Activated T-helper 1 cell treated with anti-CD3 and anti-CD28 coated beads, Interleukin-2, amount 50 U/mL, for 16 hours (primary cell): ENCODE measurements around the gene FILIP1L.
A peak's percentile ranks its signal among the peaks of the same experiment; 100 is the strongest.
"Not testable (repeated sequence)": the region's sequence is repeated elsewhere in the genome, so short reads cannot be mapped to it uniquely, and the experiment has no call there.

Source experiments
- DNase-seq, 2 donors: peaks; one replicate each; pipeline ENCODE4 v3.0.0-alpha.2; 2020; ENCODE audit warnings: low read depth in 1 of 2, low spot score in 1 of 2

Gene FILIP1L

DNA sequence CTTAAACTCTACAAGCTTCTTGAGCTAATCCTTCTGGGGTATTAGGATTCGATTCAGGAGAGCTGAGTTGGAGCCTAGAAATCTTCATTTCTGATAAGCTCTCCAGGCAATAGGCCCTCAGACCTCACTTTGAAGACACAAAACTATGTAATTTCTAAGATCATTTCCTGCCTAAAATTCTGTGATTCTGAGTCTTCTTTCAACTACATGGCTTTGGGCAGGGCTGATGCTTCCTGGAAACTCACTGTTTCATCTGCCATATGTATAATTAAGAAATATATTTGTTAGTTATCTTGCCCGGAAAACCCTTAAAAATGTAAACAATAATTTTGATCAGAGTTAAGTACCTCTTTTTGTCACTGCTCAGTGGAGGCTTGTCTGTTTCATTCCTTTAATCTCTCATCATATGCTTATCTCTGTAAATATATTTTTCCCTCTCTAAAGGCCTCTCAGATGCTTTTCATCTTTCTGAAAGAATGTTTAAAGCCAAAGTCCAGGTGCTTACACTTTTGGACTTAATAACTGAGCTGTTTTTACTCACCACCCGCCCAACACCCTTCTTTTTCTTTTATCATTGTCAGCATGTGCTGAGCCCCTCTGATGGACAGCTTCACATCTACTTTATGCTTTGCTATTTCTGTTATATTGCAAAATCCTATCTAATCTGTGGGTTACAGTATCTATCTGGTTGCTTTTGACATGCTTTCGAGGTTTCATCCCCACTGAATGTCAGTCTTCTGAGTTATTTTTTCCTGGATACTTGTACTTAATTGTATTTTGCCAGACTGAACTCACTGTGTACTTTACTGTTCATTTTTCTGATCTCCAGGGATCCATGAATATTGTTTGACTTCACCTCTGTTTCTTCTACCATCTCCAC is 38.2 kb downstream of the FILIP1L start:
- DNase-seq: no peak

DNA sequence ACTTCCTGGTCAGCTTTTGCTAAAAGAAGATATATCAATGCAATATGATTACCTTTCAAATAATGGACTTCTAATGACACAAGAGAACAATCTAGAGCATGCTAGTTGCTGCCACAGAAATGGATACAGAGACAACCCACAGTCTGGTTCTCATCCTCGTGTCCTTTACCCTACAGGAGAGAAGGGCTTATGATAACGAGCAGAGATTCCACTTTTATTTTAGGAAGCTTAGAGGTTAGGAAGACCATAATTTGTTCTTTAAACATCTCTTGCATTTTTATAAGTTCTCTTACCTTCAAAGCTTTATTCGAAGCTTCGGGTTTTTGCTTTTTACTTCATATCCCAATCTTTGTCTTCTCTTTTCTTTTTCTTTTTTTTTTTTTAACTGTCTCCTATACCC is 39.1 kb downstream of the FILIP1L start:
- DNase-seq: no peak

DNA sequence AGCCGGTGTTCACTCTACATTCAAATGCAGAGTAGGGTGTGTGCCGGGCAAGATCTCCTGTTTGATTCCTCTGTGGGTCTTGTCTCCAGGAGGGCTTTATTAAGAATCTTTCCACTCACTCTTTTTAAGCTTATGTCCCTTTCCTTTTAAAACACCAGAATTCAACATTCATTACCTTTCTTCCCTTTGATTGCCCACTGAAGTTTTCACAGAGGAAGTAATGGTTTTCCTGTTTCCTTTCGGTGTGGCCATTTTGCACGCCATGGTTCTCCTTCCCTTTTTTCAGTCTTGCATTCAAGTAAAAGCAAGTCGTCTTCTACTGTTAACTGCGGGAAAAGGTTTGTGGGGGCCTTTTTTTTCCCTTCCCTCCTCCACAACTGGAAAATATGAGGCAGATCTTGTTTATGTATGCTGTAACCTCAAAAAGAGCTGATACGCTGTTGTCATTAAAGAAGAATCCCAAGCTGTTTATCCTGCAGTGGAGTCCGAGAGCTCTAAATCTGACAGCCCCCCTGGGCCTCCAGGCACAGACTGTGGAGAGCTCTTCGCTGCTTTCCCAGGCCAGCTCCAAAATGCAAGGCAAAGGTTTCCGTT is 40.5 kb downstream of the FILIP1L start:
- DNase-seq: no peak

DNA sequence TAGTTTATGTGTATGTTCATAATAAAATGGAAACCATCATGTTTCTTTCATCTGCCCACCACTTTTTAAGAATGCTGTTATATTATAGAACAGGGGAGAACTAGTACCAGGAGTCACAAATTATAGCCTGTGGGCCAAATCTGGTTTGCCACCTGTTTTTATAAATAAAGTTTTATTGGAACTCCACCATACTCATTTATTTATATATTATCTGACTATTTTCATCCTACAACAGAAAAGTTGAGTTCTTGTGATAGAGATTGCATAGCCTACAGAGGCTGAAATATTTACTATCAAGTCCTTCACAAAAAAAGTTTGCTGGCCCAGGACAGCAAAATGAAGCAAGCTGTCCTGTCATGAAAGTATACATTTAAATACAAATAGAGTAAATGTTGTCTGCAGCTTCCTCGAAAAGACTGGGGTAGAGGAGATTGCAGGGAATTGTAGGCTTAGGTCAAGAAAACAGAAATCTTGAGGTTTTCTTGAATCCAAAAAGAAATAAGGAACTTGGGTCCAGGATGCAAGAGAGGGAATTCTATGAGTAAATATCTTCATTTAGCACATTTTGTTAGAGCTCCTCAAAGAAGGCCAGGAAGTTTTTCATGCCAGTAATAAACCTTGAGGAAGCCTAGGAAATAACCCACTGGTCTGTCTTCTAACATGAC is 41.1 kb downstream of the FILIP1L start:
- no peak for DNase-seq

DNA sequence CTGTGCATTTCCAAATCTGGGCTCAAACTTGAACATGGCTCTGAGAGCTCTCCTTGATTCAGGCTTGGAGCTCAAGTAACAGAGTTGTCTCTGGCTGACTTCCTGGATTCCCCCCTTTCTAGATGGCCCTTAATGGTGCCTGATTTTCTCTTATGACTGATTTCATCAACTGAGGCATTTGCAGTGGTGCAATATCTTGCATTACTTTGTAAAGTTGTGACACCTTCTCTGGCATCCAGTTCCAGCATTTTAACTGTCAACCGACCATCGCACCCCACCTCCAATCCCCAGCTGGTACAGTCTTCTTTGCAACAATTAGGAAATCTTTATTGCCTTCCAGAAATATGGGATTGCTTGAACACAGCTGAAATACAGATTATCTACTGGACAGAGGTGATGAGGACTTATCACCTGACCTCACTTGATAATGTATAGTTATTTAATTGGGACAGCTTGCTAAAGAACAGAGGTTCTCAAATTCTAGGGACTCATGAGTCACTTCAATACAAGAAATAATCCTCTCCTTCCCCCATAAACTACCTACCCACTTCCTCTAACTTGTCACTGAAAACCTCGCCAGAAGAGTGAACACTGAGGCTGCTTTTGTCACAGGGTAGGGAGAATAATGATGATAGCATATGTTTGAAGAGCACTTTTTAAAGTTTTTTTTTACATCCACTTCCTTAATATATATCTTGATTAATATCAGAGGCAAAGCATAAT is 41.8 kb downstream of the FILIP1L start:
- DNase-seq: no peak

DNA sequence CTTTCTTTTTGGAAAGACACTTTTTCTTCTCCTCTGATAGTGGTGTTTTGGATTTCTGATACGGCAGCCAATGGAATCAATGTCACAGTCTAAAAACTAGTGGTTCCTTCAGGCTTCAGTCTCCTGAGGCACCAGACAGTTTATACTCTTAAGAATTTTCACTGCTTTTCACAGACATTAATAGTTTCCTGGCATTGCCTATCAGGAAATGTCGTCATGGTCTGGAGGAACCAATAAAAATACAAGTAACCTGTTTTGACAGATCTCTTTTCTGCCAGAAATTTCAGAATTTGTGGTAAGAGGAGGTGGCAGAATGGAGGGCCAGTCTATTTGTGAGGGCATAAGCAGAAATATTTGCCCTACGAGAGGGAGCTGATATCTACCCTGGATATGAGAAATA is 44.8 kb downstream of the FILIP1L start:
- DNase-seq: no peak

DNA sequence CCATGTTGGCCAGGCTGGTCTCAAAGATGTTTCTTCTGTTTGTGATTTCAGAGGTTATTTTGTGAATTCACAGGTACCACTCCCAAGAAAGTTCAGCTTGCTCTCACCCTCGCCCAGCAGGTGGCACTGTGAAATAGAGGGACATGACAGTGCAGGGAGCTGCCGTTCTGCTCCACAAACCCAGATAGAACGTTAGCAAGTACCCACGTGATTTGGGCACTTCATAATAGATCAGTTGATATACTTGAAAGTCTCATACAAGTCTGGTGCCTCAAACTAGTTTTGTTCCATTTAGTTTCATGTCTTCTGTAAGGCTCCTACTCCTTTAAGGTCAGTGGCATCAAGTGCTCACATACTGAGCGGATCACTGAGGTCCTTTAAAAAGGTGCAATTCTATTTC is 45.5 kb downstream of the FILIP1L start:
- DNase-seq: peak; percentile 50 to 51

DNA sequence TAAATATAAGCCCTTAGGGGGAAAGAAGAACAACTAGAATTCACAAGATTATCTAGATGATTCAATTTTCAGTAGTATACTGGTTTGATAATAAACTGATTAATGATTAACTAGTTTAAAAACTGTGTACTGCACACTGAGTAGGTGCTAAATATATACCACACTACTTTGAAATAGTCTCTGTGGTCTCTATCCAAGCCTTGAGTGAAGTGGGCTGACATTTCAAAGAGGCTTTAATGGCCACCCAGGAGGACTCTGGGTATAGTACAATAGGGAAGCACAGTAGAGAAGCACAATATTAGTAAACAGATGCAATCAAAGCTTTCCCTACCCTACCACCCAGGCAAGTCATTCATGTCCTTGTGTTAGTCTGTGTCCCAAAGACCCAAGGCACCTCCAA is 46.7 kb downstream of the FILIP1L start:
- no peak for DNase-seq

DNA sequence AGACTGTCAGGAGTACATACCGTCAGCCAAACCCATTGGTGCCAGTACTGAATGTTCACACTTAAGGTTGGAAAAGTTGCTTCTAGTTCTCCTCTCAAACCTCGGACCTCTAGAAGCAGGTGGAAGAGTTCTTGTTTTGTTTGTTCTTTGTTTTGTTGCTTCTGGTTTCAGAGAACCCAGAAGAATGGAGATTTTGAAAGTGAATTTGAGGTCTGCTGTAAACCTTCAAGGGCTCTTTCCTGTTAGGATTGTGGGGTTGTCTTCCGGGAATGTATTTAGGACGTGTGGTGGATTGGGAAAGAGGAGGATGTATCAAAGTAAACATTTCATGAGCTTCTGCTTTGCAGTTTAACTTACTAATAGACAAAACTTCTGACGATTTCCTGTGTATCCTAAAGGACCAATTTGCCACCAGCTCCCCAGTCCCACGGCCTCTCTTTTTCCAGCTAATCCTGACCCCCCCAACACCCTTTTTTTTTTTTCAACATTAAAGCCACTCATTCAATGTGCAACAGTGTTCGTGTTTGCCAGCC is 50.3 kb downstream of the FILIP1L start:
- no peak for DNase-seq

DNA sequence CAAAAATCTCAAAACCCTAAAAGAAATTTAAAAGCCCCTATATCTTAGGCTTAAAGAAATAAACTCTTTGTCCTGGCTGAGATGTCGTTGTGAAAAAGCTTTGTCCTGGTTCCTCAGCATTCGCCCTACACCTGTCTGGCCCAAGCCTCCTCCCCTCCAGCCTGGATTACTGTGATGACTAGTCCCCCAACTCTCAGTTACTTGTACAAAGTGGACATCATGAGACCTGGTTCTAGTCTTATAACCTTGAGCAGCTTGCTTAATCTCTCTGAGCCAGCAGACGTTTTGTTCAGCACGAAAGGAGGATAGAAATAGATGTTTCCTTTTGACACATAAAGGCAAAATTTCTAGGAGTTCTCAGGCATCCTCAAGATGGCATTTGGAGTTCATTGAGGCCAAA is 51.6 kb downstream of the FILIP1L start:
- DNase-seq: no peak

DNA sequence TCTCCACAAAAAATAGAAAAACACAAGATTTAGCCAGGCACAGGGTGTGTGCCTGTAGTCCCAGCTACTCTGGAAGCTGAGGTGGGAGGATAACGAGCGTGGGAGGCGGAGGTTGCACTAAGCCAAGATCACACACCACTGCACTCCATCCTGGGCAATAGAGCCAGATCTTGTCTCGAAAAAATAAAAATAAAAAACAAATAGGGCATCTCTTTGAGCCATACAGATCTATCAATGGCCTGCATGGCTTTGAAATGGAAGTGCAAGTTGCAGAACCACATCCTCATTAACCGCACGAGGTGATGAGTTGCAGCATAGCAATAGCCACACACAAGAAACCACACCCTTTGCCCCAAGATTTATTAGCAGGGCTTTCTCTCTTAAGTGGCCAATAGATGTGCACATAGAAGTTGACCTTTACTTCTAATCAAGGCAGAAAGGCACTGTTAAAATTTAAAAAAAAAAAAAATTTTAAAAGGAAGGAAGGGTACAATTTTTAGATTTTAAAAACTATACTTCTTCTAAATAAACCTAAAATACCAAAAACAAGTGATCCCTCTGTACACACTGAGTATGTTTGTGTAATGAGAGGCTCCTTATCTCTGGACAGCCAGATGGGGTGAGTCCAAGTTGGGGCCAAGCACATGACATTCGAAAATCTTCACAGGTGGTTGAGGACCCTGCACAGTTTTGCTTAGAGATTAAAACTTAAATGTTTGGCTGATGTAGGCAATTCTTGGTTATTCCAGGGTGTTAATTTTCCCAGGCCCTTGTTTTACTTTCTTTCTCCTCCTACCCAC is 53.4 kb downstream of the FILIP1L start:
- DNase-seq: no peak

DNA sequence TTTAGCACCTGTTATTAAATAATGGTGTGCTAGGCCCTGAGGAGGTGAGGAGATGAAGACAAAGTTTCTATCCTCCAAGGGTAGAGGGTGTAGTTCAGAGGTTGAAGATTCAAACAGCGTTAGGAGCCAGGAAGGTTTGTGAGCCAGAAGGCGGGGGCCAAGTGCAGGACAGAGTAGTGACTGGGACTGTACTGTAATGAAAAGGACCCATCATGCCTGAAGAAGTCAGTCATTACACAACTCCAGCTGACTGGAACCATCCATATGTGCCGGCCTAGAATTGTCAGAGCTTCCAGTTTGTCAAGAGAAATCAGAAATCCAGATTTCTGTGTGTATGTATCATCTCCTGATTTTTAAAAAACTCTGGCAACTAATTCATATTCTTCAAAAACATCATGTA is 54.8 kb downstream of the FILIP1L start:
- DNase-seq: no peak

DNA sequence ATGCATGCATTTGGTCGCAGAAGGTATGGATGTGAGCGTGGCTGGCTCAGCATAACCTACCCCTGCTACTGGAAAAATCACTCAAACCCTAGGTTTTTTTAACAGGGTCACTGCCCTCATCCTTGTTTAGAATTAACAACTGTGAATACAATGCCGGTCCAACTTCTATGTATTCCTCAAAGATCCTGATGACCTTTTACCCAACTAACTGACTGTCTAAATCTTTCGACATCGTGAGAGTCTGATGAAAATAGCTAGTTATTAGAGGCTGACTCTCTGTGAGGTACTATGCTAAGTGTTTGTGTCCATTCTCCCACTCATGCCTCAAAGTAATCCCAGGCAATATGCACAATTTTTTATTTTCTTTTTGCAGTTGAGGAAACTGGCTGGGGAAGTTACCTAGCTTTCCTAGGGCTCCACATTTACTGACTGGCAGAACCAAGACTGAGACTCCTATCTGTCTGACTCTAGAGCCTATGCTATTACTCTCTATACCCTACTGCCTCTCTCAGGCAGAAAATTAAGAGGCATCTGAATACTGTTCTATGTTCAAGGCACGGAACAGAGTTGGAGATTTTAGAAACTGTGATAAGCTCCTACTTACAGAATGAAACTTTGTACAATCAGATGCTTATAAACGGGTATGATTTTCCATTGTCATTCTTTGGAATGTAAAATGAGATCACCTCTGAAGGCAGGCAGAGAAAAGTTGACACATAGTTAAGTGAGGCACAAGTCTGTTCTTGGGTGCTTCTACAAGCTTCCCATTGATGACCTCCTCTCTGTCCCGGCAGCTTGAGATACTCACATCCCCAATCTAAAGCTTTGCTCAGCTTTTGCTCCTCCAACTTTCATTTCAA is 56.4 kb downstream of the FILIP1L start:
- no peak for DNase-seq

DNA sequence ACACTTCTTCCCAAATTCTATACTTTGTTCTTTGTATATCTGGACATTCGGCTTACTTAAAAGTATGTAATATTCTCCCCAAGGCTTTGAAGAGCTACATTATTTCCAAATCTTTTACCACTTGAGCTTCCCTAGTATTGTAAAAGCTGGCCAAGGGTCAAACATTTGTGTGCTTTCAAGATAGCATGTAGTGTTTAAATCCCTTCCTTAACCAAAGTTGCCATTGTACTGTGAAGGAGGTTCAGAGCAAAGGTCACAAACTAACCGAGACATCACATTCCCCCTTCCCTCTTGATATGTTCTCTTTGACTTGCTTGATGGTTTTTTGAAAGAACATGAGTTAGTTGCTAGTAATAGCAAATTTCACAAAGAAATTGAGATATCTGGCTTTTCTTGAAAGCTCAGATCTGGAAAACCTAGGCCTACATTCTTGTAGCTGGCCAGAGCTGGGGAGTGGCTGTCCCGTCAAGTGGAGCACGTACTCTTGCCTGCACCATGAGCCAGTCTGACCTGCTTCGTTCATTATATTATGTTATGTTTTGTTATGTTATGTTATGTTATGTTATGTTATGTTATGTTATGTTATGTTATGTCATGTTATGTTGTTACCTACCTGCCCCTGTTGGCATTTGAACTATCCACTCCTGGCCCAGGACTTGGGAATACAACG is 60.2 kb downstream of the FILIP1L start:
- DNase-seq: no peak

DNA sequence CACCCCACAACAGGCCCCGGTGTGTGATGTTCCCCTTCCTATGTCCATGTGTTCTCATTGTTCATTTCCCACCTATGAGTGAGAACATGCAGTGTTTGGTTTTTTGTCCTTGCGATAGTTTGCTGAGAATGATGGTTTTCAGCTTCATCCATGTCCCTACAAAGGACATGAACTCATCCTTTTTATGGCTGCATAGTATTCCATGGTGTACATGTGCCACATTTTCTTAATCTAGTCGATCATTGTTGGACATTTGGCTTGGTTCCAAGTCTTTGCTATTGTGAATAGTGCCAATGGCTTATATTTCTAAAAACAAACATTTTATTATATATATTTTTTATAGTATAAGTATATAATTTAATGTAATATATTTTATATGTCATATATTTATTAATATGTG is 62.8 kb downstream of the FILIP1L start:
- not testable (repeated sequence) for DNase-seq

DNA sequence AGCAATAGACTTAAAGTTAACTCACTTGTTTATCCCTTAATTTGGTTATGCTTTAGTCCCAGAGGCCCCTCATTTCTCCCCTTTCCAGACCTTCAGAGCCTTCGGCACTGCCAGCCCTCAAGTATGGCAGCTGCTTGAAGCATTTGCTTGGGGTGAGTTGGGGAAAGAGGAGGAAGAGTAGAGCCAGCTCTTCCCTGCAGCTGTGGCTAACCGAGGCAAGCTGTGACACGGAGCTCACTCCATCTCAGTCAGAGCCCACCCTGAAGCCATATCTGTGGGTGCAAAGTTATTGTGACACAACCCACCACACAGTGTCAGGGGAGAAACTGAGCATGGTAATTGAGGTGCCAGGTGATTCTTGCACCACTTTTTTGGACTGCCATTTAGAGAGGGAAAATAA is 66.1 kb downstream of the FILIP1L start:
- no peak for DNase-seq

DNA sequence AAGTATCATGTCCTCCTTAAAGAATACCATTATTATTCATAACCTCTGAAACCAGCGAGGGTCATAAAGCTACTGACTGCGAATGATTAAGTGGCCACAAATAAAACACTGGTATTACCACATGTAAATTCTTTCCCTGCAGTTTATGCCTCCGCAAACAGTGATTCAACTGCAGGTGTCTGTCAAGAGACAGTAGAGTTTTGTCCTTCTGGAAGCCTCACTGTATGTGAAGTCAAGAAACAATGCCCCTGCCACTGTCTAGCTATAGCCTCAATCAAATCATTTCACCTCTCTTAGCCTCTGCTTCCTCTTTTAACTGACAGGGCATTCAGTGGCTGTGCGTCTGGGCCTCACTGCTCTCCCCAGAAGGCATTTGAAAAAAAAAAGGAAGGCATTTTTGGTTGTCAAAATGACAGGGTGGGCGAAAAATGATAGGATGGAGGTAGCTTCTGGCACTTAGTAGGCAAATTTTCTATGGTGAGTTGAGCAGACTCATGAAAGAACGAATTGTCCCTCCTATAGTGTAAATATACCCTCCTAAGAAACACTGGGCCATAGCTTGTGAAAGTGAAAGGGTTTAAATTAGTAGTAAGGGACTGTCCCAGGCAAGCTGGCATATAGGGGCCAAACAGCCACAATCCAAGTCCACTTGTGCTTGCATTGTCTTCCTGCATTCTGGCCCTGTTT is 66.7 kb downstream of the FILIP1L start:
- DNase-seq: no peak

DNA sequence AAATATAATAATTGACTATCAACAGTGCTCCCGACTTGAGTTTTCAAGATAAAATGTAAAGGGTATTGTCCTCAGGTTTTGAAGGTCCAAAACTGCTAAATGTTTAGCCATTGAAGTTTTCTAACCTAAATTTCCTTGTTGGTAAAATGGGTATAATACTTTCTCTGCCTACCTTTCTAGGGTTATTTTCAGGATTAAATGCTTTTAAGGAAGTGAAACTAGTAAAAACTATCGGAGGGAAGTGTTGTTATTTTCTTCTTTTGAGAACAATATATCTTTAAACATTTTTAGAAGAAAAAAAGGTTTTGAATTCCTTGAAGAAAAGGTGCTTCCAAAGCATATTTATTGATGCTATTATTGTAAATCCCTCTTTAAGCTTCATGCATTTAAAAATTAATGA is 67.3 kb downstream of the FILIP1L start:
- no peak for DNase-seq

DNA sequence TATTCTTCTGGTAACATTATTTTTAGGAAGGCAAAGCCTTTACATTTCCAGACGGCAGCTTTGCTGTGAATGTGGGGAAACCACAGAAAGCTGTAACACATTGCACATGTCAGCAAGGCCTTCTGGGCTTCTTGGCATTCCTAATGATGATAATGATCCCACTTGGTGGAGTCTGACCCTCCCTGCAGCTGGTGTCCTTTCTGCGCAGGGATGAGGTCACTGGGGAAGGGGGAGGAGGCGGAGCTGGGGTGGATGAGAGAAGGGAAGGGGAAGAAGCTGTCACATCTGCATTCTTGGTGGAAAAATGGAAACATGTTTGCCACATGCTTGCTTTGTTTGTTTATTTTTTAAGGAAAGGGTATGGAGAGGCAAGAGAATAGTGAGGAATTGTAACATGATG is 68.6 kb downstream of the FILIP1L start:
- no peak for DNase-seq
